ENCODE results near the gene ITSN1.
"Not testable (repeated sequence)": the region's sequence is repeated elsewhere in the genome, so short reads cannot be mapped to it uniquely, and the experiment has no call there.

Gene ITSN1

GRCh38 chr21:33867868-33868267, 225.6 kb downstream of the ITSN1 start:
- ATAC-seq (ENCODE audit: low read depth); H3K4me1 Mint-ChIP-seq; DNase-seq (ENCODE audit: low spot score in 2 of 2); H3K36me3 Mint-ChIP-seq; H3K27ac Mint-ChIP-seq; H3K4me3 Mint-ChIP-seq; H3K9me3 Mint-ChIP-seq; H3K27me3 Mint-ChIP-seq: not testable (repeated sequence)

GRCh38 chr21:33869873-33870272, 227.6 kb downstream of the ITSN1 start:
- ATAC-seq (ENCODE audit: low read depth) = no peak
- H3K36me3 Mint-ChIP-seq = no peaks in the 10 kb centered on the region

GRCh38 chr21:33870768-33871167, 228.5 kb downstream of the ITSN1 start:
- ATAC-seq (ENCODE audit: low read depth) (no peak), DNase-seq (ENCODE audit: low spot score in 2 of 2) (no peak)
- Mint-ChIP-seq H3K27ac (no peak overlapping the region), H3K4me3 (no peak overlapping the region), H3K36me3 (no peaks in the 10 kb centered on the region), H3K9me3 (no peaks in the 10 kb centered on the region), H3K27me3 (peaks cover 3% of the 10 kb centered on the region), H3K4me1 (no peaks in the 10 kb centered on the region)

More at GRCh38 chr21:33869873-33870272, 227.6 kb downstream of the ITSN1 start:
- Mint-ChIP-seq H3K4me1 (no peaks in the 10 kb centered on the region), H3K27ac (no peak overlapping the region), H3K9me3 (no peaks in the 10 kb centered on the region), H3K27me3 (peaks cover 7% of the 10 kb centered on the region), H3K4me3 (no peak overlapping the region)
- no peak for DNase-seq (ENCODE audit: low spot score in 2 of 2)

GRCh38 chr21:33871171-33871570, 228.9 kb downstream of the ITSN1 start:
- no peak overlapping the region for H3K4me3 Mint-ChIP-seq
- H3K4me1 Mint-ChIP-seq = no peaks in the 10 kb centered on the region
- no peaks in the 10 kb centered on the region for H3K36me3 Mint-ChIP-seq
- peaks cover 4% of the 10 kb centered on the region for H3K27me3 Mint-ChIP-seq
- DNase-seq (ENCODE audit: low spot score in 2 of 2) (no peak), ATAC-seq (ENCODE audit: low read depth) (no peak)
- H3K27ac Mint-ChIP-seq = no peak overlapping the region
- H3K9me3 Mint-ChIP-seq = no peaks in the 10 kb centered on the region

GRCh38 chr21:33872881-33873515, 230.7 kb downstream of the ITSN1 start:
- H3K27ac Mint-ChIP-seq = no peak overlapping the region
- no peak for ATAC-seq (ENCODE audit: low read depth)
- H3K4me1 Mint-ChIP-seq = no peaks in the 10 kb centered on the region
- H3K27me3 Mint-ChIP-seq = peaks cover 12% of the 10 kb centered on the region
- no peaks in the 10 kb centered on the region for H3K9me3 Mint-ChIP-seq
- H3K4me3 Mint-ChIP-seq = no peak overlapping the region
- DNase-seq (ENCODE audit: low spot score in 2 of 2) = no peak
- no peaks in the 10 kb centered on the region for H3K36me3 Mint-ChIP-seq

- H3K4me1 Mint-ChIP-seq = no peaks in the 10 kb centered on the region
- H3K4me3 Mint-ChIP-seq = no peak overlapping the region
- H3K27ac Mint-ChIP-seq = no peak overlapping the region
- peaks cover 15% of the 10 kb centered on the region for H3K27me3 Mint-ChIP-seq
- H3K36me3 Mint-ChIP-seq = no peaks in the 10 kb centered on the region
- ATAC-seq (ENCODE audit: low read depth) (no peak), DNase-seq (ENCODE audit: low spot score in 2 of 2) (no peak)
- H3K9me3 Mint-ChIP-seq = no peaks in the 10 kb centered on the region
Observed at GRCh38 chr21:33874161-33874560, 231.9 kb downstream of the ITSN1 start.

GRCh38 chr21:33875026-33875695, 232.9 kb downstream of the ITSN1 start:
- H3K4me3 Mint-ChIP-seq = no peak overlapping the region
- DNase-seq (ENCODE audit: low spot score in 2 of 2) = no peak
- no peaks in the 10 kb centered on the region for H3K36me3 Mint-ChIP-seq
- H3K27me3 Mint-ChIP-seq = peaks cover 15% of the 10 kb centered on the region
- no peaks in the 10 kb centered on the region for H3K9me3 Mint-ChIP-seq
- ATAC-seq (ENCODE audit: low read depth) = no peak
- H3K27ac Mint-ChIP-seq = no peak overlapping the region
- H3K4me1 Mint-ChIP-seq = no peaks in the 10 kb centered on the region

- DNase-seq (ENCODE audit: low spot score in 2 of 2) = no peak
- no peaks in the 10 kb centered on the region for H3K9me3 Mint-ChIP-seq
- no peak for ATAC-seq (ENCODE audit: low read depth)
- H3K4me1 Mint-ChIP-seq = no peaks in the 10 kb centered on the region
- H3K27ac Mint-ChIP-seq = no peak overlapping the region
- H3K4me3 Mint-ChIP-seq = no peak overlapping the region
- H3K27me3 Mint-ChIP-seq = peaks cover 14% of the 10 kb centered on the region
- H3K36me3 Mint-ChIP-seq = no peaks in the 10 kb centered on the region
Observed at GRCh38 chr21:33878824-33879223, 236.5 kb downstream of the ITSN1 start.

- Mint-ChIP-seq H3K4me3 (no peak overlapping the region), H3K27ac (no peak overlapping the region), H3K9me3 (no peaks in the 10 kb centered on the region), H3K36me3 (no peaks in the 10 kb centered on the region), H3K27me3 (peaks cover 20% of the 10 kb centered on the region), H3K4me1 (no peaks in the 10 kb centered on the region)
- ATAC-seq (ENCODE audit: low read depth) (no peak), DNase-seq (ENCODE audit: low spot score in 2 of 2) (no peak)
Observed at GRCh38 chr21:33880626-33881025, 238.3 kb downstream of the ITSN1 start.

- Mint-ChIP-seq H3K4me1 (no peaks in the 10 kb centered on the region), H3K36me3 (no peaks in the 10 kb centered on the region), H3K9me3 (no peaks in the 10 kb centered on the region), H3K4me3 (no peak overlapping the region), H3K27ac (no peak overlapping the region), H3K27me3 (peaks cover 16% of the 10 kb centered on the region)
- DNase-seq (ENCODE audit: low spot score in 2 of 2) = no peak
- ATAC-seq (ENCODE audit: low read depth) = no peak
Observed at GRCh38 chr21:33881689-33882440, 239.6 kb downstream of the ITSN1 start.

- DNase-seq (ENCODE audit: low spot score in 2 of 2) = no peak
- Mint-ChIP-seq H3K27ac (no peak overlapping the region), H3K9me3 (no peaks in the 10 kb centered on the region), H3K4me1 (no peaks in the 10 kb centered on the region), H3K27me3 (peaks cover 10% of the 10 kb centered on the region), H3K36me3 (no peaks in the 10 kb centered on the region), H3K4me3 (no peak overlapping the region)
- no peak for ATAC-seq (ENCODE audit: low read depth)
Observed at GRCh38 chr21:33883118-33883517, 240.8 kb downstream of the ITSN1 start.

GRCh38 chr21:33884376-33885171, 242.3 kb downstream of the ITSN1 start:
- no peak overlapping the region for H3K27ac Mint-ChIP-seq
- DNase-seq (ENCODE audit: low spot score in 2 of 2) = no peak
- no peak for ATAC-seq (ENCODE audit: low read depth)
- H3K36me3 Mint-ChIP-seq = no peaks in the 10 kb centered on the region
- no peaks in the 10 kb centered on the region for H3K9me3 Mint-ChIP-seq
- no peaks in the 10 kb centered on the region for H3K4me1 Mint-ChIP-seq
- peaks cover 7% of the 10 kb centered on the region for H3K27me3 Mint-ChIP-seq
- no peak overlapping the region for H3K4me3 Mint-ChIP-seq

- no peaks in the 10 kb centered on the region for H3K36me3 Mint-ChIP-seq
- peaks cover 7% of the 10 kb centered on the region for H3K27me3 Mint-ChIP-seq
- no peak overlapping the region for H3K27ac Mint-ChIP-seq
- no peak overlapping the region for H3K4me3 Mint-ChIP-seq
- H3K4me1 Mint-ChIP-seq = no peaks in the 10 kb centered on the region
- no peaks in the 10 kb centered on the region for H3K9me3 Mint-ChIP-seq
- DNase-seq (ENCODE audit: low spot score in 2 of 2) (no peak), ATAC-seq (ENCODE audit: low read depth) (no peak)
Observed at GRCh38 chr21:33885172-33885514, 242.8 kb downstream of the ITSN1 start.

- no peaks in the 10 kb centered on the region for H3K36me3 Mint-ChIP-seq
- no peak for ATAC-seq (ENCODE audit: low read depth)
- peaks cover 7% of the 10 kb centered on the region for H3K27me3 Mint-ChIP-seq
Observed at GRCh38 chr21:33886321-33886720, 244.0 kb downstream of the ITSN1 start.

More at GRCh38 chr21:33886321-33886720, 244.0 kb downstream of the ITSN1 start:
- DNase-seq (ENCODE audit: low spot score in 2 of 2) = no peak
- no peaks in the 10 kb centered on the region for H3K4me1 Mint-ChIP-seq
- H3K9me3 Mint-ChIP-seq = no peaks in the 10 kb centered on the region
- H3K4me3 Mint-ChIP-seq = no peak overlapping the region
- H3K27ac Mint-ChIP-seq = no peak overlapping the region
